ENCODE data around the gene ARAP1.

The ARAP1 gene

DNA sequence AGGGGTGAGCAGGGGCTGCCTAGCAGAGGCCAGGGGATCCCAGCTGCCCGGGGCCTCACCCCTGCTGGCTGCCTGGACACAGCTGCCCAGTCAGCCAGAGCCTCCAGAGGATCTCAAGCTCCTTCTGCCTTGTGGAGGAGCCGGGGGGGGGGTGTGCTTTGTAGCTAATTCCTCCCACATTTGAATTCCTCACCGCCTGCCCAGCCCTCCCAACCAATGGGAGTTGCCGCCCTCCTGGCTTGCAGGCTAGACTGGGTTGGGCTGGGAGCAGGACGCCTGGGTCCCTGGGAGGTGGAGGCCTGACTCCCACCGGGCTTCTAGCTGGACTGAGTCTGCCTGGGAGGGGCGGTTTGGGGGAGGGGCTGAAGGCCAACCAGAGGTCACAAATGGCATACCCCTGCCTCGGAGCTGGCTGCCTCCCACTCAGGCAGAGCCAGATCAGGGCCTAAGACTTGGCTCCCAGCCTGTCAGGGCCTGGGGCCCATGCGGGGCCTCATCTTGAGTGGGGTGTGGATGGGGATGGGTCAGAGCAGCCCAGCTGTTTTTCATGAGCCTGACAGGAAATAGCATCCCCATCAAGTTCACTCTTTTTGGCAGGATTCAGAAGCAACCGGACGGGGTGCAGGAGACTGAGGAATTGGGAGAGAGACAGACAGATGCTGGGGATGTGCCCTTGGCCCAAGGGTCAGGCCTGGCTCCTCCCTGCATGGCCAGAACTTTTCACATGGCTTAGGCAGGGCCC lies 48.8 kb downstream of the ARAP1 start:
- DNase-seq (ENCODE audit: low read depth) = no peak

DNA sequence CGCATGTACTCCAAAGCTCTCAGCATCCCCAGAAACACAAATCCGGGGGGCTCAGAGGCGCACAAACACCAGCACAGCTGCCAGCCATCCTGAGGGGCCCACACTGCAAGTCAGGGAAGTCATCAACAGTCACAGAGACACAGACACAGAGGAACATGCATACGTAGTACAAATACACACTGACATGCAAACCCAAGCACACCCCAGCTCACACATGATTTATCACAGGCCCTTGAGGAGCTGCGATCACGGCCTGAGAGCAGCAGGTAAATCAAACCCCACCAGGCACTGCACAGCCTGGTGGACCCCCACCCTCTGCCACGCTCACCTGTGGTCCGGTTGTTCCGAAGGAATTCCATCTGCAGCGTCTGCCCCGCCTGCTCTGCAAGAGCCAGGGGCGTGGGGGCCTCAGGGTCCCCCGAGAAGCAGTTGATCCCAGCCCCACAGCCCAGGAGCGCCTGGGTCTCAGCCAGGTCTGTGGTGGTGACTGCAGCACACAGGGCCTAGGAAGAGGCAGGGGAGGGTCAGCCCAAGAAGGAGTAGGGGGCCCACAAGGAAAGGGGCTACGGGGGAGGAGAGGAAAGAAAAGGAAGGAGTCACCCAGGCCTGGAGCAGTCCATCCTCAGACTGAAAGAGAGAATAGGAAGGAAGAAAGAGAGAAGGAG lies 49.5 kb downstream of the ARAP1 start:
- no peak for DNase-seq (ENCODE audit: low read depth)

DNA sequence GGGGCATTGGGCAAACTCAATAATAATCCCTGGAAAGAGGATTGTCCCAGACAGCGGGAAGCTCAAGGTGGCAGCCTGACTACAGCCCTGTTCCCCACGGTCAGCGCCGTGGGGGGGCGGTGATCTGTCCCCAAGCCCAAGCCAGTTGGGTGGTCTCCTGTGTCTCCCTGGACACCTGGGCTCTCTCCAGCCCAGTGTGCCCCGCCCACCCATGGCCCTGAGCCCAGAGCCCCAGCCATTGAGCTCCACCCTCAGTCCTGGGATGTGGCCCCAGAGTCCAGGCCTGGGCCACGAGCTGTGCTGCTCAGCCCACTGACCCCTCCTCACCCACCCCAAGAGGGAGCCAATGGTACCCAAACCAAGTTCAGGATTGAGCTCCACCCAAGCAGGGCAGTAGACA lies 50.1 kb downstream of the ARAP1 start:
- no peak for DNase-seq (ENCODE audit: low read depth)

DNA sequence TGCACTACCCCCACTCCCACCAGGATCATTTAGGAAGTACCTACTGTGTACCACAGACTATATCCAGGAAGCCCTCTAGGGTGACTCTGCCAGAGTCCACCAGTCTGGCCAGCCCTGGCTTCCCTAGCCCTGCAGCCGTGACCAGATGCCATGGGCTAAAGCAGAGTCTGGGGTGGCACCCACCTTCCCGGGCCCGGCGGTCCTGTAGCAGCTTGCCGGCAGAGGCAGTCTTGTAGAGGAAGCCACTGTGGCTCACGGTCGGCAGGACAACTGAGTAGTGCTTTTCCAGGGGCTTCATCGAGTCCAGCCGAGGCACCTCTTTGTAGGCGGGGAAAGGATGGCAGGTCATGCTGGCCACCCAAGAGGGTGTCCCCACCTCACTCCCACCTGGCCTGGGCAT lies 50.7 kb downstream of the ARAP1 start:
- DNase-seq (ENCODE audit: low read depth) = no peak

DNA sequence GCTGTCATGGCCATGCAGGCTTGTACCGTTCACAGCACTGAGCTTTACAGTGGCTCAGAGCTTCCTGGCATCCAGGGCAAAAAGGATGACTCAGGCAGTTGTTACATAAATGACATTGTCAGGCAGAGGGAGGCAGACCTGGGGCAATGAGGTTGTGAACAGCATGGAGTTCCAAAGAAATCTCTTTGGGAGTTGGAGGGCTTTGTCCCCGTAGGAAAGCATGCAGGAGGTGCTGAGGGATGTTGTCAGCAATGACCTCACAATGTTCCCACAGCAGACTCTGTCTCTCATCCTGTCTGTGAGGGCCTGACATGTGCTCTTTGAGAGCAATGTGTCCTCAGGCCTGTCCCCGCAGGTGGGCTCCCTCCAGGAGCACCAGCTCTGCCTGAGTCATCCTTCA lies 52.1 kb downstream of the ARAP1 start:
- no peak for DNase-seq (ENCODE audit: low read depth)

DNA sequence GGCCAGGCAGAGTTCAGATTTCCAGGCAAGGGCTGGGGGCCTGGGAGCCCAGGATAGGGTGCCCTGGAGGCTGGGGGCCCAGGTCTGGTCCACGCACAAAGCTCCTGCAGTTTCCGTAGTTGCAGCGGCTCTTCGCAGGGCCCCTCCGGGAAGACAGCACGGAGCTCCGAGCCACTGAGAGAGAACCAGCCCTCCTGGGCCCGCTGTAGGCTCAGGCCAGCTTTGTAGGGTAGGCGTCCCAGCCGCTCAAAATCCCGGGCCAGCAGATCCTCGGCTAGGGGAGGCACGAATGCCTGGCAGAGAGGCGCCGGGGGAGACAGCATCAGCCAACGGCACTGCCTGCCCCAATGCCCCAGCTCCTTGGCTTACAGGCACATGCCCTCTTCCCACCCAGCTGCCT lies 54.4 kb downstream of the ARAP1 start:
- DNase-seq (ENCODE audit: low read depth) = no peak

DNA sequence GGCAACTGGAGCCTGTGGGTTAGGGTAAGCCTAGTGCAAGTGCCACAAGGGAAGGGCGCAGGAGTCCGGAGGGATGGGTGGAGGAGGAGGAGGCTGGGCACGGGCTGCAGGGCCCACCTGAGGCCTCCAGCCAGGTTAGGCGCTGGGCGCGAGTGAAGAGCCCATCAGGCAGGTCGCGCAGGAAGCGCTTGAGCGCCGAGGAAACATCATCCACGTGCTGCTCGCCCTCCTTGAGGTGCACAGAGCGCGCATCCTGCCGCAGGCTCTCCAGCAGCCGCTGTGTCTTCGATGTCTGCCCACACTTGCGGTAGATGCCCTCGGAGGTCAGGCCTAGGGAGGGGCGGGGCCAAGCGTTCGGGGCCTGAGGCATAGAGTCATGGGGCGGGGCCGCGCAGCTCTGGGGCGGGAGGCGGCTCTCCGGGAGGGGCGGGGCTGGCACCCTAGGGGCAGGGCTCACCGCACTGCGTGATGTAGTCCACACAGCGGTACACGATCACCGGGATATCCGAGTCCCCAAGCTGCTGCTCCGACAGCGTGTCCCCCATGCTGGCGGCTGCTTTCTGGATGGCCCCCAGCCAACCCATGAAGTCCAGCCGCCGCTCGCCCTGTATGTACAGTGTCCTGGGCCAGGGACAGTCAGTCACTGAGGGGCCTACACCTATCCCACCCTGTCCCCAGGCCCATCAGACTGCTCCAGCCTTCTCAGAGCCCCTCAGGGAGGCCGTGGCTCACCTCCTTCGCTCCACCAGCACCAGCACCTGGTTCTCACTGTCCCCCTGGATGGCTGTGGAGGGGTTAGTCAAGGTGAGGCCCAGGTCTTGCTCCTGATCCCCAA lies 55.1 kb downstream of the ARAP1 start:
- DNase-seq (ENCODE audit: low read depth) = no peak

DNA sequence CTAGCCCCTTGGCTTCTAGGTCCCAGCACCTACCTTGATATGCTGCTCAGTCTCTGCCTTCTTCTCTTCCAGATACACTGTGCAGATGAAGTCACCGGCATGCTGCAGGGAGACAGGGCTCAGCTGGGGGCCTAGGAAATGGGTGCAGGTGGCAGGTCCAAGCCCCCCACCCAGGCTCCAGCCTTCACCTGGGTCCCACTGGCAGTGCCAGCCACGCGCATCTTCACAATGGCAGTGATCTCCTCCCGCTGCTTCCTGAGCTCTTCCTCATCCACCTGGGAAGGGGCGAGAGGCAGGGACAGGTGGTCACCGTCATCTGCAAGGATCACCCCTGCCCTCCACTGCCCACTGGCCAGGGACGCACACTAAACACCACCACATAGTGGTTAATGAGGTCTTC lies 56.9 kb downstream of the ARAP1 start:
- no peak for DNase-seq (ENCODE audit: low read depth)

DNA sequence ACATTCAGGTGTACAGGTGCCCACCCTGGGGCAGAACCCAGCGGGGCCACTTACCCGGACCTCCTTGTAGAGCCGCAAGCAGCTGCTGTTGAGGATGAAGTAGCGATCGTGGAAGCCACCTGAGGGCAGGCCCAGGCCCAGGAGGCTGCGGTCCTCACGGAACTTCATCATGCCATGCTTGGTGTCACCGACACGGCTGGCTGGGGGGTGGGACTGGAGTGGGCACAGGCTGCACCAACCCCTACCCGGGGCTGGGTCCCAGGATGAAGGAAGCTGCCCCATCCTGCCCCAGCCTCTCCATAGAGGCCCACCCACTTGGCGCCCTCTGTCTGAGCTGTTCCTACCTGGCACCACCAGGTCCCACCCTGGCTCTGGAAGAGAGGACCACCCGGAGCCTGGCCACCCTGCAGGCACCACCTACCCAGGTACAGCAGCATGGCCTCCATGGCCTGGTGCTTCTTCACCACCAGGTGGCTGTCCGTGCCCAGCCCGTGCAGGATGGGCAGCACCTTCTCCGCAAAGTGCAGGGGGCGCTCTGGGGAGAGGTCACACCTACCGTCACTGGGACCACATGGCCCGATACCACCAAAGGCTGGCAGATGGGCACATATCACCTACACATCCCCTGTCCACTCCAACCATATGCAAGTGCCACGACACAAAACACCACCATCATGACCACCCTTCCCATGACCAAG lies 58.8 kb downstream of the ARAP1 start:
- DNase-seq (ENCODE audit: low read depth) = no peak

DNA sequence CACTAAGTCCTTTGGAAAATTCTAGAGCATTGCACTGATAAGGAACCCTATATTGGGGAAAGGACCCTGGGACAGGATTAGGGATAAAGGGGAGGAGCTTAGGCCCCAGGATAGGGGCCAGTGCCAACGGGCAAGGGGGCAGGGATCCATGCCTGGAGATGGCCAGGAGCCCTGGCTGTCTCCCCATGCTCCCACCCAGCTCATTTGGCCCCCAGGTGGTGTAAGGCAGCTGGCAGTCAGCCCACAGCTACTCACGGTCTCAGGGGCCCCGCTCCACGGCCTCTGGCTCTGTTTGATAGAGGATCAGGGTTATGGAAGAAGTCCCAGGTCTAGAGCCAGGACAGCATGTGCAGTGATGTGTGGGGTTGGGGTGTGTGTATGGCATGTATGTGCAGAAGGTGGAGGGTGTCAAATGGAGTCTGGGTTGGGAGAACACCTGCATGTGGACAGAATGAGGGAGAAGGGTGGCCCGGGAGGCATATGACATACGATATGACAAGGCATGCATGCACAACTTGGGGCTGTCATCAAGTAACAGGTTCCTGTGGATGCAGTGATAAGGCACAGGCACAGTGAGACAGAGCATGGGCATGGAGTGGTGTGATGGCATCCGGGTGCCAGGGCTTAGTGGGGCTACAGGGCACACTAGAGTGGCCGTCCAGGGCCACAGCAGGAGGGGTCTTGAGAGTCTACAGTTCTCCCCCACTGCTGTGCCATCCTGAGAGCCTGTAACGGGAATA lies 59.5 kb downstream of the ARAP1 start:
- DNase-seq (ENCODE audit: low read depth) = no peak

DNA sequence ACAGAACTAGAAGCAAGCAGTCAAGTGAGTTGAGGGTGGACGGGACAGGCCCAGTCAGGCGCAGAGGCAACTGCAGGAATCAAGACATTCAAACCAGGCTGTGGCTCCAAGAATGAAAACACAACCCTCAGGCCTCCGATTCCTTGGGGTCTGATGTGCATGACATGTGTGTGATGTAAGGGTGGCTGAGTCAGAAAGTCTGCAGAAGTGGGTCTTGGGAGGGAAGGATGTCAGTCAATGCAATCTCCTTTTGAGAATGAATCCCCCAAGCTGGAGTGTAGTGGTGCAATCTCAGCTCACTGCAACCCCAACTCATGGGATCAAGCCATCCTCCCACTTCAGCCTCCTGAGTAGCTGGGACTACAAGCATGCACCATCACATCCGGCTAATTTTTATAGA lies 62.0 kb downstream of the ARAP1 start:
- DNase-seq (ENCODE audit: low read depth) = no peak

DNA sequence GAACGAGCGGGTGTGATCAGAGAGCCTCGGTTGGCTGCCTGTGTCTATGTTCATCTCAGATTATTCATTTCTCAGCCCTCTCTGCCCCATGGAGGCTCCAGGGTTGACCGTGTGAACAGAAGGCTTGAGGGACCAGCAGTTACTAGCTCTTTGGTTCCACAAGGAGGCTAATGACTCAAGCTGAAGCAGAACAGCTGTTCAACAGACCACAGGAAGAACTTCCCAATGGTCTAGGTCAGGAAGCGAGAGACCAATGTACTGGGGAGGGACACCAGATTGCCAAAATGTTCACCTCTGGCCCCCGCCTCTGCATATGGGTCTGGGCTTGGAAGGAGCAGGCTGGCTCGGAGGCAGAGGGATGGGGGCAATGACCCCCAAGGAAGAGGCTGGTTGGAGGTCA lies 63.3 kb downstream of the ARAP1 start:
- no peak for DNase-seq (ENCODE audit: low read depth)

DNA sequence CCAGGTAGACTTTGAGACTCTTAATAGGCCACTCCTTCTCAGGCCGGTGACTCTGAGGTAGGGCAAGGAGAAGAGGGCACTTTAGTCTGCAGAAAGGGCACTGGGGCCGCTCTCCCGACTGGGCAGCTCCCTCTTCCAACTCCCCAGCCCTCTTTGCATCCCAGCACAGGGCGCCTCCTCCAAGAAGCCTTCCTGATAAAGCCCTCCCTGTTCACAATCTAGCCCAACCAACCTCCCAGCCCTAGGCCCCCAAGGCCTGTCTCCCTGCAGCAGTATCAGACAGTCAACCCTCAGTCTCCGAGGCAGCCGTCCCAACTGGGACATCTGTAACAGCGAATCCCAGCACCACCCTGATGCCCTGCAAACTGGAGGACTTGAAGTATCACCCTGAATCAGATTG lies 63.7 kb downstream of the ARAP1 start:
- no peak for DNase-seq (ENCODE audit: low read depth)

DNA sequence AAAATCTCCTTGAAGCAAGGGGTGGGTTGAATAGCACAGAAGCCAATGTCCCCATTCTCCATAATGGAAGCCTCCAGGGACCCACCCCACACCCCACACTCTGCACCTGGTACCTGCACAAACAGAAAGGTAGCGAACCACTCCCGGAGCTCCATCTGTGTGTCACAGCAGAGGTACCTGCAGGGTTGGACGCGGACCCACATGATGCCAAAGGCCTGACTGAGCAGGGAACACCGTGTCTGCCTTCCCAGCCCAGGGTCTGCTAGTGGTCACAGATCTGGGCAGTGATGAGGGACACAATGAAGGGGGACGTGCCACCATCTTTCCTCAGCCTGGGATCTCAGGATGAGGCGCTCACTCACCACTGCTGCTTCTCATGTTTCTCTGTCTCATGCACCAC lies 64.9 kb downstream of the ARAP1 start:
- no peak for DNase-seq (ENCODE audit: low read depth)

DNA sequence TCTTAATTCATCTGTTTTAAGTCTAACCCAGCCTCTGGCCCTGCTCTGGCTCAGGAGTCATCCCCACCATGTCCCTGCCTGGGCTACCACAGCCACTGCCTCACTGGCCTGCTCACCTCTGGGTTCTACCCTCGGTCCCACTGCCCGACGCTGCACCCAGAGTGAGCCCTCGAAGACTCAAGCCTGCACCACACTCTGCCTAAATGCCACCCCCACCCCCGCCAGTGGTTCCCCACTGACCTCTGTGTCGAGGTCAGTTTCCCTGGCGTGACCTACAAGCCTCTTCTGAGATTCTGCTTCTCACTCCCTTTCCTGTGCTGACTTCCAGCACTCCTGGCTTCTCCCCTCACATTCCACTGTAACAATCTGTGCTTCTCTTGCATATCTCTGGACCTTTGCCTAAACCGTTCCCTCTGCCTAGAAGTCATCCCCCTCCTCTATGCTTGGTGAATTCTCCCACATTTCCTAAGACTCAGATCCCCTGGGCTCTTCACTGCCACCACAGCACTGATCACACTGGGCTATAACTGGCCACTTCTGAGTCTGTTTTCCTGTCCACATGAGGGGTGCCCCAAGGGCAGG lies 65.5 kb downstream of the ARAP1 start:
- no peak for DNase-seq (ENCODE audit: low read depth)

DNA sequence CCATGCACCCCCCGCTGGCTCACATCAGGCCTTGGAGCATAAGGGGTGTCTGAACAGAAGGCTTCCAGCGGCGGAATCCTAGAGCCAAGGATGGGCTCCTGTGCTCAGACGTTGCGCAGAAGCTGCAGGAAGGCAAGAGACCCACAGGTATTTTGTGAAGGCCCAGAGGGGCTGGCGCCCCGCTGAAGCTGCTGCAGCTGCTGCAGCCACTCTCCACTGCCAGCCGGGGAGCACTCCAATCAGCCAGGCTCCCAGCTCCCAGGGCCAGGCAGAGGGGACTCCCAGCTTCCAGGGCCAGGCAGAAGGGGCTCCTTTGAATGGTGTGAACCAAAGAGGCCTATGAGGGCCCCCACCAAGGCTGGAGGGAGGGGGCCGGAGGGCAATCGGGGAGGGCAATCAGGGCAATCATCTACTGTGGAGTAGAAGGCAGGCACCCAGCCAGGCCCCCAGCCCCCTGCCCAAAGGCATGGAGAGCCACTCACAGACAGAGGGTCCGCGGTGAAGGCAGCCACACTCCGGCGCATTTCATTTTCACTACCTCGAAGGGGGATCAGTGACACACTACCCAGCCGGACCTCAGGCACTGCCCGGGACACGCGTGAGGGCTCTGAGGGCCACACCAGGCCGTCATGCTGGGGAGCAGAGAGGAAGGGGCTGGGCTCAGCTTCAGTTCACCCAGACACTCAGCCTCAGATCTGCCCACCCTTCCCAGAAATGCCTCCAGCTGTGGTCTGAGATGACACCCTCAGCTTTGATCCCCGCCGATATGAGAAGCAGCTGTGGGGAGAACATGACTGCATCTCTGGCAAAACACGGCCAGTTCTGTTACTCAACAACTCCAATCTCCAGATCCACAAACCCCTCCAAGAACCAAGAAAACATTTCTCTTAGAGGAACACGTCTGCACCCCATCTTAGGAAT lies 66.4 kb downstream of the ARAP1 start:
- DNase-seq (ENCODE audit: low read depth) = no peak

DNA sequence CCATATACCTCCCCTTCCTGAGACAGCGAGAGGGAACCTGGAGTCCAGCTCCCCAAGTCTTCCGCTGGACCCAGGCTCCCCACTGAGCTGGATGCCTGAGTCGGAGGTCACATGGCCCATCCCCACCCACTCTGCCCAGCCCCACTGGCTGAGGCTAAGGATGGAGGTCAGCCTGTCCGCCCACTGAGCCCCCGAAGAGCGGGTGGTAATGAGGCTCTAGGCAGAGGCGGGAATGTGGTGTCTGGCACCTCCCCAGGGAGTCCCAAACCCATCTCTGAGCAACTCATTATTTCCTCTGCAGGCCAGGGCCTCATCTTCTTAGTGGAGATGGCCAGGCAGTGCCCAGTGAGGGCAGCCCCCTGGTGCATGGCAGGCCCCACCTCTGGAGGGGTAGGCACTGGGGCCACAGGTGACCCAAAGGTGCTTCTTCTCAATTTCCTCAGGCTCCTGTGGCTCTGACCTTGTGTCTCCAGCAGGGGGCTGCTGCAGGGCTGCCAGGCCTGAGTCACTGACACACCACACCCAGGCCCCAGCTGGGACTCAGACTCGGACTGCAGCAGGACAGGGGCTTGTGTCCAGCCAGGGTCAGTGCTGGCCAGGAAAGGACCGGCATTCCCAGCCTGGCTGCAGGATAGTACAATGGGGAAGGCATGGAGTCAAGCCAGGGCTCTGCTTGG lies 67.8 kb downstream of the ARAP1 start:
- peak; percentile 24 for DNase-seq (ENCODE audit: low read depth)

DNA sequence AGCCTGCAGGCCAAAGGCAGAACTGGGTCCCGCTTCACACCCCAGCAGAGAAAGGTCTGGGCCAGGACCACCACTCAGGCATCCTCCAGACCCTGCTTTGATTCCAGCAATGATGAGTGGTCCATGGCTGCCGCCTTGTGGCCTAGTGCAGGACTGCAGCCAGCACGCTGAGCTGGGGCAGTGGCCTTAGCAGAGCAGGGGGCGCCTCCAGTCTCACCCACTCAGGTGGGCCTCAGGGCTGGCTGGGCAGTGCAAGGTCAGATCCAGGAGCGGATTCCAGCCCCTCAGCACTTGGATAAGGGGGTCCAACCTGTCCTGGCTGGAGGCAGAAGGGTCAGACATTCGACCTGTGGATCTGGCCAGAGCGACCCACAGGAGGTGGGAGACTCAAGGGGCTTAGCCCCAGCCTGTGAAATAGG lies 68.4 kb downstream of the ARAP1 start:
- DNase-seq (ENCODE audit: low read depth) = no peak

DNA sequence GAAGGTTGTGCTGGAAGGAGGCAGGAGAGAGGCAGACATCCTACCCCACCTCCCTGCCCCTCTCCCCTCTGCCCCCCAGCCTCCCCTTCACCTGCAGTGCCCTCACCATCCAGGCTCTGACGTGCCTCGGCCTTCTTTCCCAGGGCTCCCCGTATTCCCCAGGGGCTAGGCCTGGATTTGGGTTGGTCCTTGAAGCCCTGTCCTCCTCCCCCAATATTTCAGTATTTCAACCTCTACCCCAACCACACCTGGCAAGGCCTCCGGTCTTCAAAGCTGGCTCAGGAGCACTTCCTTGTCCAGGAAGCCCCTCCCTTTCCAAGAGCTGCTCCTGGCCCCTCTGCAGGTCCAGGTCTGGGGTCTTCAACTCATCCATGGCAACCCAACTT lies 69.4 kb downstream of the ARAP1 start:
- no peak for DNase-seq (ENCODE audit: low read depth)

Data from HS-5 (cell line).